Liver (tissue), 9 donors: ENCODE measurements around the gene MARCHF7. TPM values are rescaled to one million over a fixed set of nuclear protein-coding genes. Genes with fewer than 3 reads are reported as not detected.

Source experiments
- DNase-seq: peaks from one replicate; pipeline ENCODE4 v3.0.0-alpha.2; 2017; ENCODE audit warnings: low spot score
- H3K27ac ChIP-seq, 2 donors: one replicate each; pipeline ENCODE4 v1.7.0; 2013; ENCODE audit warnings: inconsistent platforms in 2 of 2, low read length in 2 of 2, control low read depth in 1 of 2, low read depth in 1 of 2, mild to moderate bottlenecking in 1 of 2
- H3K27me3 ChIP-seq, 4 donors: one replicate each; pipeline versions ENCODE4 v1.6.1 to v1.7.0; 2013; ENCODE audit warnings: low read length in 3 of 4, inconsistent platforms in 1 of 4, mild to moderate bottlenecking in 1 of 4, moderate library complexity in 1 of 4; ENCODE audit not compliant: control insufficient read depth in 4 of 4, insufficient read depth in 4 of 4
- H3K36me3 ChIP-seq, 4 donors: one replicate each; pipeline versions ENCODE4 v1.6.1 to v1.7.0; 2013; ENCODE audit warnings: low read length in 3 of 4, mild to moderate bottlenecking in 3 of 4, low read depth in 1 of 4, moderate library complexity in 1 of 4; ENCODE audit not compliant: control insufficient read depth in 4 of 4, insufficient read depth in 3 of 4
- H3K4me1 ChIP-seq, 4 donors: one replicate each; pipeline versions ENCODE4 v1.6.1 to v1.7.0; 2013; ENCODE audit warnings: low read length in 3 of 4, mild to moderate bottlenecking in 3 of 4, moderate library complexity in 1 of 4; ENCODE audit not compliant: control insufficient read depth in 4 of 4, insufficient read depth in 4 of 4
- H3K4me3 ChIP-seq, 3 donors: one replicate each; pipeline versions ENCODE4 v1.6.1 to v1.7.0; 2013; ENCODE audit warnings: low read length in 3 of 3, control low read depth in 1 of 3, low read depth in 1 of 3, mild to moderate bottlenecking in 1 of 3
- H3K9ac ChIP-seq, 2 donors: one replicate each; pipeline ENCODE4 v1.7.0; 2013; ENCODE audit warnings: low read length in 2 of 2, mild to moderate bottlenecking in 2 of 2, moderate library complexity in 2 of 2, control low read depth in 1 of 2, low read depth in 1 of 2
- H3K9me3 ChIP-seq, 4 donors: one replicate each; pipeline versions ENCODE4 v1.6.1 to v1.7.0; 2013; ENCODE audit warnings: low read length in 3 of 4; ENCODE audit not compliant: control insufficient read depth in 4 of 4
- ATF3 ChIP-seq: IDR thresholded peaks from 2 replicates; pipeline ENCODE4 v1.6.1; 2016; ENCODE audit warnings: antibody characterized with exemption
- CTCF ChIP-seq: fragments of 150-350 bp; IDR thresholded peaks from 2 replicates; pipeline ENCODE4 v1.5.1; 2017; ENCODE audit warnings: improper control_type of control experiment, low read depth, low read length; ENCODE audit not compliant: missing input control
- EGR1 ChIP-seq, 2 donors: IDR thresholded peaks; 2 replicates each; pipeline ENCODE4 v1.6.1; 2016 to 2018; ENCODE audit warnings: antibody characterized with exemption in 2 of 2, low read depth in 2 of 2
- FOXA1 ChIP-seq: IDR thresholded peaks from 2 replicates; pipeline ENCODE4 v1.6.1; 2016; ENCODE audit warnings: antibody characterized with exemption
- FOXA2 ChIP-seq: IDR thresholded peaks from 2 replicates; pipeline ENCODE4 v1.6.1; 2016; ENCODE audit warnings: antibody characterized with exemption
- GABPA ChIP-seq, 2 donors: IDR thresholded peaks in 1 of 2; conservative IDR thresholded peaks in 1 of 2; 2 replicates each; pipeline ENCODE4 v1.6.1; 2016; ENCODE audit warnings: antibody characterized with exemption in 2 of 2, mild to moderate bottlenecking in 1 of 2, moderate library complexity in 1 of 2
- HNF4A ChIP-seq, 2 donors: conservative IDR thresholded peaks; 2 replicates each; pipeline ENCODE4 v1.6.1; 2016; ENCODE audit warnings: antibody characterized with exemption in 2 of 2, mild to moderate bottlenecking in 2 of 2
- HNF4G ChIP-seq: IDR thresholded peaks from 2 replicates; pipeline ENCODE4 v1.6.1; 2016; ENCODE audit warnings: antibody characterized with exemption
- JUND ChIP-seq, 2 donors: IDR thresholded peaks; 2 replicates each; pipeline ENCODE4 v1.6.1; 2016; ENCODE audit warnings: antibody characterized with exemption in 2 of 2
- MAX ChIP-seq: IDR thresholded peaks from 2 replicates; pipeline ENCODE4 v1.6.1; 2016; ENCODE audit warnings: antibody characterized with exemption
- NR2F2 ChIP-seq: IDR thresholded peaks from 2 replicates; pipeline ENCODE4 v1.6.1; 2016; ENCODE audit warnings: antibody characterized with exemption
- RAD21 ChIP-seq, 2 donors: IDR thresholded peaks; 2 replicates each; pipeline ENCODE4 v1.6.1; 2016; ENCODE audit warnings: antibody characterized with exemption in 2 of 2, mild to moderate bottlenecking in 2 of 2
- REST ChIP-seq: IDR thresholded peaks from 2 replicates; pipeline ENCODE4 v1.6.1; 2016; ENCODE audit warnings: antibody characterized with exemption, mild to moderate bottlenecking
- RXRA ChIP-seq, 2 donors: IDR thresholded peaks; 2 replicates each; pipeline ENCODE4 v1.6.1; 2017 to 2018; ENCODE audit warnings: antibody characterized with exemption in 2 of 2, mild to moderate bottlenecking in 1 of 2
- SP1 ChIP-seq: IDR thresholded peaks from 2 replicates; pipeline ENCODE4 v1.6.1; 2018; ENCODE audit warnings: antibody characterized with exemption, mild to moderate bottlenecking
- YY1 ChIP-seq: IDR thresholded peaks from 2 replicates; pipeline ENCODE4 v1.6.1; 2016; ENCODE audit warnings: antibody characterized with exemption, mild to moderate bottlenecking
- ZBTB33 ChIP-seq: IDR thresholded peaks from 2 replicates; pipeline ENCODE4 v1.6.1; 2016; ENCODE audit warnings: antibody characterized with exemption
- WGBS: extraction: QIAGEN DNeasy Blood & Tissue Kit; methylation state at CpG from one replicate; pipeline ENCODE4 v1.1.7; 2013; 5-methylcytosine and 5-hydroxymethylcytosine counted together
- polyA plus RNA-seq, 2 donors: library from polyadenylated mRNA; stranded (reverse) in 1 of 2; unstranded in 1 of 2; fragments of 200-250 nt in 1 of 2; fragments of >200 nt in 1 of 2; fragmentation: Nextera tagmentation in 1 of 2; extraction: Ambion mirVana in 1 of 2; gene quantifications; one replicate each; pipeline versions ENCODE4 v1.2.1 to v1.2.3, GENCODE V29; 2013 to 2015
- total RNA-seq, 2 donors: library from RNA; depleted of rRNA; stranded (reverse); fragments of >200 nt; gene quantifications; one replicate each; pipeline ENCODE4 v1.2.3, GENCODE V29; 2014
- donor health status: healthy.
- donor health status: healthy.
- donor health status: healthy.
- donor health status: healthy.
- donor health status: healthy.

MARCHF7 gene
- total and polyA plus RNA-seq, 4 donors: 16.9 to 57.6 (median 37.5) TPM

- no peak for DNase-seq
- Histone ChIP-seq H3K36me3 (peaks cover 5 to 24% (median 8%) of the 10 kb centered on the region in 4 donors), H3K9me3 (no peaks in the 10 kb centered on the region), H3K27me3 (no peaks in the 10 kb centered on the region), H3K4me3 (no peak overlapping the region), H3K4me1 (peaks cover 3 to 26% (median 20%) of the 10 kb centered on the region in 4 donors), H3K9ac (no peak overlapping the region), H3K27ac (no peak overlapping the region)
- TF ChIP-seq REST (no peak), FOXA2 (no peak), MAX (no peak), HNF4G (no peak)
- WGBS: 96% methylated on average over 2 of the region's 2 CpGs
Observed at GRCh38 chr2:159716857-159717256, 4.6 kb downstream of the MARCHF7 start.

- 96% methylated on average over 10 of the region's 10 CpGs for WGBS
- peaks cover 5 to 21% (median 7%) of the 10 kb centered on the region in 4 donors for H3K36me3 ChIP-seq
- TF ChIP-seq MAX (no peak), YY1 (no peak), ATF3 (no peak), RAD21 (IDR thresholded peaks at IDR 0.05) (no peak), SP1 (no peak), RXRA (IDR thresholded peaks at IDR 0.05) (no peak), ZBTB33 (no peak), CTCF (no peak), GABPA (IDR thresholded peaks at IDR 0.05 in 1 of 2, conservative IDR thresholded peaks at IDR 0.05 in 1 of 2) (no peak), FOXA1 (no peak), HNF4A (conservative IDR thresholded peaks at IDR 0.05) (no peak), JUND (IDR thresholded peaks at IDR 0.05) (no peak), NR2F2 (no peak), EGR1 (IDR thresholded peaks at IDR 0.05; ENCODE audit: low read depth in 2 of 2) (no peak)
- no peak overlapping the region for H3K27ac ChIP-seq
- no peaks in the 10 kb centered on the region for H3K27me3 ChIP-seq
- no peak overlapping the region for H3K4me3 ChIP-seq
- no peak for DNase-seq
- H3K9ac ChIP-seq: no peak overlapping the region
- H3K9me3 ChIP-seq: no peaks in the 10 kb centered on the region
- H3K4me1 ChIP-seq: peaks cover 2 to 20% (median 9%) of the 10 kb centered on the region in 4 donors
Observed at GRCh38 chr2:159720676-159721075, 8.4 kb downstream of the MARCHF7 start.
